ENCODE measurements around the gene EPHB1. TPM values are rescaled to one million over a fixed set of nuclear protein-coding genes. Genes with fewer than 3 reads are reported as not detected.

The EPHB1 gene
- total and polyA plus RNA-seq, 2 experiments from 2014 or later: 0.43 to 0.81 TPM

DNA sequence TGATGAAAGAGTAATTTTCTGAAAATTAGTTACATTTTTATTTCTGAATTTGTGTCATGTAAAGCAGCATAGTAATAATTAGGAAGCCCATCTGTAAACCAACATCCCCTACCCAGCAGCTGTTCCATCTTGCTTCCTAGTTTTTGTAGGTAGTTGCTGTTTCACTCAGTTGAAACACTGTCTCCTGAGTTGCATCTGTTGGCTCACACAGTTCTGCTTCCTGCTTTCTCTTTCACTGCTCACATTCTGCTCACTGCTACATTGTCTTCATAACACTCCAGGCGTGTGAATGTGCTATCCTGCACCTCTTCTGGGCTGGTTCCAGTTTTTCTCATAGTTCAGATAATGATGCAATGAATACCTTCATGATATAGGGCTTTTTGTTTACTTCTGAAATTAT, 123.4 kb downstream of the EPHB1 start:
- Histone ChIP-seq H3F3A (ENCODE audit: insufficient read depth) (no peaks in the 10 kb centered on the region), H4K20me1 (ENCODE audit: insufficient read depth) (no peaks in the 10 kb centered on the region), H2AFZ (no peak overlapping the region), H3K9me3 (ENCODE audit: low read depth) (no peaks in the 10 kb centered on the region), H3K27ac (no peak overlapping the region), H3K4me1 (ENCODE audit: insufficient read depth) (no peaks in the 10 kb centered on the region), H3K9ac (no peak overlapping the region), H3K79me2 (ENCODE audit: insufficient read depth) (no peaks in the 10 kb centered on the region), H3K27me3 (replicated peaks; ENCODE audit: insufficient read depth) (no peaks in the 10 kb centered on the region), H3K4me3 (no peak overlapping the region), H3K4me2 (ENCODE audit: unreplicated experiment) (no peak overlapping the region), H3K9me2 (ENCODE audit: insufficient read depth) (no peaks in the 10 kb centered on the region), H3K36me3 (ENCODE audit: low read depth) (no peaks in the 10 kb centered on the region)
- in situ Hi-C loops (cut with MboI): no loop called here
- TF ChIP-seq EZH2phosphoT487 (IDR thresholded peaks at IDR 0.05; ENCODE audit: insufficient read depth, low read depth) (no peak), EZH2 (IDR thresholded peaks at IDR 0.05; ENCODE audit: insufficient read depth, poor library complexity, severe bottlenecking) (no peak)
- no peak for DNase-seq
- WGBS, 2 experiments (ENCODE audit: low coverage in 1 of 2, low lambda C conversion rate in 2 of 2, missing lambda C conversion rate in 2 of 2): 11 to 16% methylated on average over 1 of the region's 1 CpG

DNA sequence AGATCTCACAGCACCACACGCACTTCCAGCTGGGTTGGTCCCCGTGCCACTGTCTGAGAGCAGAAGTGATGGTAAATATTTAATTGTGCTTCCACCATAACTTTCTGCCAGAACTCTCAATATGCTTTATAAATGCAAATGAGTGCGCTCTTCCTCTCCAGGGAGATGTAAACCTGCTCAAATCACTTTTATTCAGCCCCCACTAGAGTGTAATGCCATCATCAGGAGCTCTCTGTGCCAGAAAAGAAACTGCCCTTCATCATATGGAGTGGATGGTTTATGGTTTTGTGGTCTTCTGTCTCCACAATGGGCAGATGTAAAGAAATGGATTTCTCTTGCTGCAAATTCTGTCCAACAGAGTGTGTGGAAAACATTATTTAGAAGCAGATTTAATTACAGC, 127.0 kb downstream of the EPHB1 start:
- H2AFZ ChIP-seq: no peak overlapping the region
- TF ChIP-seq EZH2 (IDR thresholded peaks at IDR 0.05; ENCODE audit: insufficient read depth, poor library complexity, severe bottlenecking) (no peak), EZH2phosphoT487 (IDR thresholded peaks at IDR 0.05; ENCODE audit: insufficient read depth, low read depth) (no peak)
- no peak for DNase-seq
- no peak overlapping the region for H3K27ac ChIP-seq
- in situ Hi-C loops (cut with MboI): no loop called here
- no peaks in the 10 kb centered on the region for H3K36me3 ChIP-seq (ENCODE audit: low read depth)
- no peaks in the 10 kb centered on the region for H3K9me3 ChIP-seq (ENCODE audit: low read depth)
- H3K4me2 ChIP-seq (ENCODE audit: unreplicated experiment): no peak overlapping the region
- H3K9ac ChIP-seq: no peak overlapping the region
- H3K9me2 ChIP-seq (ENCODE audit: insufficient read depth): no peaks in the 10 kb centered on the region
- H3K79me2 ChIP-seq (ENCODE audit: insufficient read depth): no peaks in the 10 kb centered on the region
- H3K4me1 ChIP-seq (ENCODE audit: insufficient read depth): no peaks in the 10 kb centered on the region
- H4K20me1 ChIP-seq (ENCODE audit: insufficient read depth): no peaks in the 10 kb centered on the region
- 66 to 67% methylated on average over 3 of the region's 3 CpGs for WGBS, 2 experiments (ENCODE audit: low coverage in 1 of 2, low lambda C conversion rate in 2 of 2, missing lambda C conversion rate in 2 of 2)
- no peaks in the 10 kb centered on the region for H3K27me3 ChIP-seq (replicated peaks; ENCODE audit: insufficient read depth)
- no peak overlapping the region for H3K4me3 ChIP-seq
- H3F3A ChIP-seq (ENCODE audit: insufficient read depth): no peaks in the 10 kb centered on the region

DNA sequence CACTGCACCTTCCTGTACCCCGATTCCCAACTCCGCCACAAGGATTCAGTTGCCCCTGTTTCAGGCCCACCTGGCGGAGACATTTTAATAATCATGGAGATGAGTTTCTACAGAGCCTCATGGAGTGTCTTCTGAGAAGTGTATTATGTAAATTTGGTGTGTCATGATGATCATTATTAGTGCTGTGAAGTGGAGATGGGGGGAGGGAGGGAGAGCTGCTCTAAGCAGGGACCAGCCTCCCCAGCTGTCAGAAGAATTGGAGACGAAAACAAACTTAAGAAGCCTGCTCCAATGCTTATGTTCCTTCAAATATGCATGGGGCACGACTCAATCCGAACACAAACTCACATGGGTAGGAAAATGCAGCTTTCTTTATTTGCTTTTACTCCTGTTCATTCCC, 127.8 kb downstream of the EPHB1 start:
- H3K9ac ChIP-seq: no peak overlapping the region
- no peaks in the 10 kb centered on the region for H3K79me2 ChIP-seq (ENCODE audit: insufficient read depth)
- in situ Hi-C loops (cut with MboI): no loop called here
- TF ChIP-seq EZH2 (IDR thresholded peaks at IDR 0.05; ENCODE audit: insufficient read depth, poor library complexity, severe bottlenecking) (no peak), EZH2phosphoT487 (IDR thresholded peaks at IDR 0.05; ENCODE audit: insufficient read depth, low read depth) (no peak)
- H3K27me3 ChIP-seq (replicated peaks; ENCODE audit: insufficient read depth): no peaks in the 10 kb centered on the region
- DNase-seq: no peak
- no peaks in the 10 kb centered on the region for H3K9me2 ChIP-seq (ENCODE audit: insufficient read depth)
- no peaks in the 10 kb centered on the region for H3K4me1 ChIP-seq (ENCODE audit: insufficient read depth)
- H3K4me2 ChIP-seq (ENCODE audit: unreplicated experiment): no peak overlapping the region
- H3K27ac ChIP-seq: no peak overlapping the region
- no peaks in the 10 kb centered on the region for H3K36me3 ChIP-seq (ENCODE audit: low read depth)
- H2AFZ ChIP-seq: no peak overlapping the region
- no peaks in the 10 kb centered on the region for H4K20me1 ChIP-seq (ENCODE audit: insufficient read depth)
- H3K4me3 ChIP-seq: no peak overlapping the region
- no peaks in the 10 kb centered on the region for H3F3A ChIP-seq (ENCODE audit: insufficient read depth)
- WGBS, 2 experiments (ENCODE audit: low coverage in 1 of 2, low lambda C conversion rate in 2 of 2, missing lambda C conversion rate in 2 of 2): 76 to 80% methylated on average over 6 of the region's 6 CpGs
- H3K9me3 ChIP-seq (ENCODE audit: low read depth): no peaks in the 10 kb centered on the region

DNA sequence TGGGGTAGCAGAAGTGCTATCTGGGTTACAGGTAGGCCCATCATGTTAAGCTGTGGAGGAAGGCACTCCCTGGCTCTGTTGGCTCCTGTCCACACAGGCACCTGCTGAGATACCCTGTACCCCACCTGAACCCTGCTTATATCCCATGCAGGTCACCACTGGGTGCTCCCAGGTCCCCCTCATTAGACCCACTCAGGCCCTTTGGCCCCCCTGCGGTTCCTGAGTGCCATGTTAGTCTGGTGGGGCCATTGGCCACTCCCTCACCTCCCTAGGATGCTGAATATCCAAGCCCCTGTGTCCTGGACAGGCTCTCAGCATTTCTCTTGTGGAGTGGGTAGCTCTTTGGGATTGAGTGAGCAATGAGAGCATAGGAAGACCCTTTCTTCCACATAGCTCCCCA, 128.2 kb downstream of the EPHB1 start:
- no peak overlapping the region for H3K4me2 ChIP-seq (ENCODE audit: unreplicated experiment)
- H3K79me2 ChIP-seq (ENCODE audit: insufficient read depth): no peaks in the 10 kb centered on the region
- TF ChIP-seq EZH2 (IDR thresholded peaks at IDR 0.05; ENCODE audit: insufficient read depth, poor library complexity, severe bottlenecking): no peak
- TF ChIP-seq EZH2phosphoT487 (IDR thresholded peaks at IDR 0.05; ENCODE audit: insufficient read depth, low read depth): no peak
- H3K9me3 ChIP-seq (ENCODE audit: low read depth): no peaks in the 10 kb centered on the region
- H3F3A ChIP-seq (ENCODE audit: insufficient read depth): no peaks in the 10 kb centered on the region
- no peak for DNase-seq
- H3K4me1 ChIP-seq (ENCODE audit: insufficient read depth): no peaks in the 10 kb centered on the region
- H3K27me3 ChIP-seq (replicated peaks; ENCODE audit: insufficient read depth): no peaks in the 10 kb centered on the region
- H3K36me3 ChIP-seq (ENCODE audit: low read depth): no peaks in the 10 kb centered on the region
- no peak overlapping the region for H3K27ac ChIP-seq
- in situ Hi-C loops (cut with MboI): no loop called here
- WGBS, 2 experiments (ENCODE audit: low coverage in 1 of 2, low lambda C conversion rate in 2 of 2, missing lambda C conversion rate in 2 of 2): 38 to 42% methylated on average over 1 of the region's 1 CpG
- no peaks in the 10 kb centered on the region for H4K20me1 ChIP-seq (ENCODE audit: insufficient read depth)
- H2AFZ ChIP-seq: no peak overlapping the region
- H3K9ac ChIP-seq: no peak overlapping the region
- H3K9me2 ChIP-seq (ENCODE audit: insufficient read depth): no peaks in the 10 kb centered on the region
- H3K4me3 ChIP-seq: no peak overlapping the region

DNA sequence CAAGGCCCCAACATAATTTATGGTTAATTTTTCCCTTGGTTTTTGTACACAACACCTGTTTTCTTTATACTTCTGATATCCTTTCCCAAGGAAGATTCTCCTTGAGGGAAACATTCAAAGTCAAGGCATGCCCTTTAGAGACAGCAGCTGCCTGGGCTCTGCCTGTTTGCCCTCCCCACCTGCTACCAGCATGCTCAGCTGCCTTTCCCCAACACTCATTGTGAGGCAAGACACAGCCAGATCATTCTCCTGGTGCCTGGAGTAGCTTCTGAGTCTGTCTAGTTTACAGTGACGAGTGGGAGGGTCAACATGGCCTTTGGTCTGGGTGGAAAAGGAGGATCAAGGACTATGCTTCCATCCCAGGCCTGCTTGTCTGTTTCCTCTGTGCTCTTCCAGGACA, 132.5 kb downstream of the EPHB1 start:
- Histone ChIP-seq H2AFZ (no peak overlapping the region), H3K27me3 (replicated peaks; ENCODE audit: insufficient read depth) (no peaks in the 10 kb centered on the region), H3K27ac (no peak overlapping the region), H3K9me3 (ENCODE audit: low read depth) (no peaks in the 10 kb centered on the region), H3F3A (ENCODE audit: insufficient read depth) (no peaks in the 10 kb centered on the region), H4K20me1 (ENCODE audit: insufficient read depth) (no peaks in the 10 kb centered on the region), H3K36me3 (ENCODE audit: low read depth) (no peaks in the 10 kb centered on the region), H3K9ac (no peak overlapping the region), H3K9me2 (ENCODE audit: insufficient read depth) (no peaks in the 10 kb centered on the region), H3K4me1 (ENCODE audit: insufficient read depth) (no peaks in the 10 kb centered on the region), H3K4me2 (ENCODE audit: unreplicated experiment) (no peak overlapping the region), H3K4me3 (no peak overlapping the region), H3K79me2 (ENCODE audit: insufficient read depth) (no peaks in the 10 kb centered on the region)
- 75 to 85% methylated on average over 1 of the region's 1 CpG for WGBS, 2 experiments (ENCODE audit: low coverage in 1 of 2, low lambda C conversion rate in 2 of 2, missing lambda C conversion rate in 2 of 2)
- in situ Hi-C loops (cut with MboI): no loop called here
- TF ChIP-seq EZH2 (IDR thresholded peaks at IDR 0.05; ENCODE audit: insufficient read depth, poor library complexity, severe bottlenecking) (no peak), EZH2phosphoT487 (IDR thresholded peaks at IDR 0.05; ENCODE audit: insufficient read depth, low read depth) (no peak)
- no peak for DNase-seq
